Activated T-cell treated with anti-CD3 and anti-CD28 coated beads, Interleukin-2, amount 50 U/mL, for 1 hour (primary cell): ENCODE results near the gene FOXRED1.
"Not testable (repeated sequence)": the region's sequence is repeated elsewhere in the genome, so short reads cannot be mapped to it uniquely, and the experiment has no call there.

Experiments used
- DNase-seq: peaks from one replicate; pipeline ENCODE4 v3.0.0-alpha.2; 2020

The FOXRED1 gene

GRCh38 chr11:126268708-126269579 is at the start of gene FOXRED1, which contains the start of gene SRPRA:
TSS of gene FOXRED1 (plus strand) at chr11:126269154. CDS start at chr11:126269207, 53 bp downstream.
TSS of gene SRPRA (minus strand) at chr11:126268895. CDS start at chr11:126268804, 91 bp downstream.
- DNase-seq: peak; percentile 100

- DNase-seq: no peak
Measured at GRCh38 chr11:126219547-126219946, 49.4 kb upstream of the FOXRED1 start.

- DNase-seq: no peak
Measured at GRCh38 chr11:126224647-126225294, 44.2 kb upstream of the FOXRED1 start.

GRCh38 chr11:126225295-126225665 is 43.7 kb upstream of the FOXRED1 start:
- DNase-seq: no peak

GRCh38 chr11:126226334-126227084 is 42.4 kb upstream of the FOXRED1 start:
- DNase-seq: no peak

- no peak for DNase-seq
Measured at GRCh38 chr11:126229858-126230540, 39.0 kb upstream of the FOXRED1 start.

- no peak for DNase-seq
Measured at GRCh38 chr11:126231725-126232459, 37.1 kb upstream of the FOXRED1 start.

- DNase-seq: no peak
Measured at GRCh38 chr11:126232683-126233082, 36.3 kb upstream of the FOXRED1 start.

GRCh38 chr11:126233391-126233790 is 35.6 kb upstream of the FOXRED1 start:
- no peak for DNase-seq

- DNase-seq: no peak
Measured at GRCh38 chr11:126246636-126247035, 22.3 kb upstream of the FOXRED1 start.

GRCh38 chr11:126253265-126253664 is 15.7 kb upstream of the FOXRED1 start:
- DNase-seq: no peak

GRCh38 chr11:126254819-126255218 is 14.1 kb upstream of the FOXRED1 start:
- no peak for DNase-seq

GRCh38 chr11:126255507-126255906 is 13.4 kb upstream of the FOXRED1 start:
- not testable (repeated sequence) for DNase-seq

GRCh38 chr11:126256216-126256615 is 12.7 kb upstream of the FOXRED1 start:
- DNase-seq: no peak

GRCh38 chr11:126257144-126257543 is 11.8 kb upstream of the FOXRED1 start:
- no peak for DNase-seq

- no peak for DNase-seq
Measured at GRCh38 chr11:126257764-126258163, 11.2 kb upstream of the FOXRED1 start.

GRCh38 chr11:126262216-126262615 is 6.7 kb upstream of the FOXRED1 start:
- no peak for DNase-seq

GRCh38 chr11:126263489-126263888 is 5.5 kb upstream of the FOXRED1 start:
- DNase-seq: no peak

- DNase-seq: no peak
Measured at GRCh38 chr11:126265811-126266210, 3.1 kb upstream of the FOXRED1 start.

GRCh38 chr11:126267650-126268049 is 1.3 kb upstream of the FOXRED1 start:
- no peak for DNase-seq

GRCh38 chr11:126268361-126268707 is 620 bp upstream of the FOXRED1 start:
- no peak for DNase-seq

GRCh38 chr11:126277322-126277721 is 8.4 kb downstream of the FOXRED1 start:
- DNase-seq: no peak
